ENCODE data around the gene MGAT5.

The MGAT5 gene

DNA sequence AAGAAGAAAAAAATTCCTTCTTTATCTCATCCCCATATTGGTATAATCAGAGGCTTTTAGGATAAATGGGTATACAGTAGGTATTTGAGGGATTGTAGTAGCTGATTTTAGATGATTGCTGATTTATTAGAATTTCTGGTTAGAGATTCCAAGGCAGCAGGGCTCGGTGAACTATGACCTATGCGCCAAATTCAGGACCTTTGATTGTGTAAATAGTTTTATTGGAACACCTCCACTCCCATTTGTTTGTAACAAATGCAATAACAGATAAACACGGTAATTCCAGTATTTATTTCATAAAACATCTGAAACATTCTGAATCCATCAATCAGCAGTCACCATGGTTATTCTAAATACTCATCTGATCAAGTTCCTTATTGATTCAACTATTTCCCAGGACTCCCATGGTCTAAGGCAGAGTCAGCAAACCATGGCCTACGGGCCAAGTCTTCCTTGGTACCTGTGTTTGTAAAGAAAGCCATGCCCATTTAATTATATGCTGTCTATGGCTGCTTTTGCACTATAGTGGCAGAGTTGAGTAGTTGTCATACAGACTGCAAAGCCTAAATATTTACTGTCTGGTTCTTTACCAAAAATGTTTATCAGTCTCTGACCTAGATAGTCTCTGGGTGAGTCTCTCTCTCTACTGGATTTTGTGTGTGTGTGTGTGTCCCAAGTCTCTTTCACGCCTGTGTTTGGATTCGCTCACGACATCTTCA lies 4.3 kb downstream of the MGAT5 start:
- H3K27me3 ChIP-seq (ENCODE audit: control insufficient read depth, insufficient read depth, low read length): no peaks in the 10 kb centered on the region
- H3K4me1 ChIP-seq (ENCODE audit: control insufficient read depth, insufficient read depth, low read length): peaks cover 29% of the 10 kb centered on the region
- no peak overlapping the region for H3K4me2 ChIP-seq (ENCODE audit: low read length)
- H3K9me3 ChIP-seq (replicated peaks; ENCODE audit: low read length): no peaks in the 10 kb centered on the region
- no peak overlapping the region for H3K9ac ChIP-seq (ENCODE audit: low read depth, low read length)
- H3K4me3 ChIP-seq (ENCODE audit: low read length): no peak overlapping the region
- peaks cover 3% of the 10 kb centered on the region for H3K36me3 ChIP-seq (ENCODE audit: insufficient read depth, low read length)

- Histone ChIP-seq H3K4me3 (ENCODE audit: low read length) (no peak overlapping the region), H3K36me3 (ENCODE audit: insufficient read depth, low read length) (peaks cover 3% of the 10 kb centered on the region), H3K27me3 (ENCODE audit: control insufficient read depth, insufficient read depth, low read length) (no peaks in the 10 kb centered on the region), H3K9ac (ENCODE audit: low read depth, low read length) (no peak overlapping the region), H3K4me2 (ENCODE audit: low read length) (no peak overlapping the region), H3K9me3 (replicated peaks; ENCODE audit: low read length) (no peaks in the 10 kb centered on the region), H3K4me1 (ENCODE audit: control insufficient read depth, insufficient read depth, low read length) (peaks cover 29% of the 10 kb centered on the region)
Observed at GRCh38 chr2:134258684-134259388, 5.0 kb downstream of the MGAT5 start.

DNA sequence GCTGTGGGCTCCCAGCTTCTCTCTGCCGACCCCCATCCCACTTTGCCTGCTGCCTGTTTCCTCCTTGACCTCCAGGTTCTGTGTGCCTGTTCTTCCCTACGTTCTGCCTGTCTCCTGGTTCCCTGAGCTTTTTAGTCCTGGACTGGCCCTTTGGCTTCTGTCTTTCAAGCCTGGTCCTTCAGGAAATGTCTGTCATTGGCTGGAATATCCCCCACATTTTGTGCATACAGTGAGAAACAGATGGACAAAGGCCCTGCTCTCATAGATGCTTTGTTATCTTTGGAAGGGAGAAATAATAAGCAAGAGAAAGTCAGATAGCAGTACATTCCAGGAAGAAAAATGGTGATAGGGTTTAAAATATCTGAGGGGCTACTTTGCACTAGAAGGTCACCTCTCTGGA lies 5.7 kb downstream of the MGAT5 start:
- H3K4me1 ChIP-seq (ENCODE audit: control insufficient read depth, insufficient read depth, low read length): peaks cover 29% of the 10 kb centered on the region
- H3K4me3 ChIP-seq (ENCODE audit: low read length): no peak overlapping the region
- H3K36me3 ChIP-seq (ENCODE audit: insufficient read depth, low read length): peaks cover 2% of the 10 kb centered on the region
- H3K9ac ChIP-seq (ENCODE audit: low read depth, low read length): no peak overlapping the region
- no peaks in the 10 kb centered on the region for H3K9me3 ChIP-seq (replicated peaks; ENCODE audit: low read length)
- H3K4me2 ChIP-seq (ENCODE audit: low read length): no peak overlapping the region
- no peaks in the 10 kb centered on the region for H3K27me3 ChIP-seq (ENCODE audit: control insufficient read depth, insufficient read depth, low read length)

DNA sequence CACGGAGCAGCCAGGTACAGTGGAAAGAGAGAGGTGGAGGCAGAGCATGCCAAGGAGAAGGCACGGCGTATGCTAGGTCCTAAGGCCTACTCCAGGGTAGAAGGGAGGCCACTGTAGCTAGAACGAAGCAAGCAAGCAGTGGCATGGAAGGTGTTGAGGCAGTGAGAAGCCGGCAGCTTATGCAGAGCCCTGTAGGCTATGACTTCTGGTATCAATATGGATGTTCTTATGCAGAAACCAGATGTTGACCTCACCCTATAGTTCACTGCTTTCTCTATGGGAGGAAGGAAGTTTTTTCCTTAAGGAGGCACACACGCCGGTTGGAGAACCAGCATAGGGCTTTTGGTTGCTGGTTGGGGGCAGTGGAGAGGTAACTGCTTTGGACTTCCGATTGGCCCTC lies 6.1 kb downstream of the MGAT5 start:
- H3K9ac ChIP-seq (ENCODE audit: low read depth, low read length): peak overlapping the region; percentile 34
- H3K4me1 ChIP-seq (ENCODE audit: control insufficient read depth, insufficient read depth, low read length): peaks cover 29% of the 10 kb centered on the region
- H3K36me3 ChIP-seq (ENCODE audit: insufficient read depth, low read length): no peaks in the 10 kb centered on the region
- no peaks in the 10 kb centered on the region for H3K27me3 ChIP-seq (ENCODE audit: control insufficient read depth, insufficient read depth, low read length)
- peak overlapping the region; percentile 1 for H3K4me2 ChIP-seq (ENCODE audit: low read length)
- H3K9me3 ChIP-seq (replicated peaks; ENCODE audit: low read length): no peaks in the 10 kb centered on the region
- no peak overlapping the region for H3K4me3 ChIP-seq (ENCODE audit: low read length)

- no peaks in the 10 kb centered on the region for H3K36me3 ChIP-seq (ENCODE audit: insufficient read depth, low read length)
- peak overlapping the region; percentile 34 for H3K9ac ChIP-seq (ENCODE audit: low read depth, low read length)
- peaks cover 29% of the 10 kb centered on the region for H3K4me1 ChIP-seq (ENCODE audit: control insufficient read depth, insufficient read depth, low read length)
- no peak overlapping the region for H3K4me3 ChIP-seq (ENCODE audit: low read length)
- no peaks in the 10 kb centered on the region for H3K27me3 ChIP-seq (ENCODE audit: control insufficient read depth, insufficient read depth, low read length)
- H3K4me2 ChIP-seq (ENCODE audit: low read length): peak overlapping the region; percentile 1
- no peaks in the 10 kb centered on the region for H3K9me3 ChIP-seq (replicated peaks; ENCODE audit: low read length)
Observed at GRCh38 chr2:134260713-134261112, 6.8 kb downstream of the MGAT5 start.

DNA sequence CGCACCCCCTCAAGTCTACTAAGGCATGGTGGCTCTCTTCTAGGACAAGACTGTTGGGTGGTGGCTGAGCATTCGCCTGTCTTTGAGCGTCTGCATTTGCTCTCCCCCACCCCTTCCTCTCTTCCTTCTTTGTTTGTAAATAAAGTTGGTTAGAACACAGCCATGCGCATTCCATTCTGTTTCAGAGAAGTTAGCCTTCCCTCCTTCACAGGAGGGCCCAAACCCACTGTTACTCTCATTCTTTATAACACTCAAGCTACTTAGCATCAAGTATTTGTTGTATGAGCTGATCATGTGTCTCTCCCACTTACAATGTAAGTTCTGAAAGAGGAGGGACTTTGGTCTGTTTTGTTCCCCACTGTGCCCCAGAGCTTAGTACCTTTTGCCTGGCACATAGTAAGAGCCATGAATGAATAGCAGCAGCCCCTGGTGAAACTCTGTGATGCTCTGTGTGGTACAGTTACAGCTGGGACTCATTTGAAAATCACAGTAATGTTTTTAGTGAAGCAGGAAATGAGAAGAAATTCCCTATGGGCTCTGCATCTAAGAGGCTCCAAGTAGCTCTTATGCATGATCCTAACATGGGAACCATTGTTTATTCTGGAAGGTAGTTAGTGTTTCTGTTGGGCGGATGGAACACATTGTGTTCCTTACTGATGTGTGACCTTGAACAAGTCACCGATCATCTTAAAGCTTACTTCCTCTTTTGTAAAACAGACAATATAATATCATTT lies 7.7 kb downstream of the MGAT5 start:
- Histone ChIP-seq H3K4me3 (ENCODE audit: low read length) (no peak overlapping the region), H3K36me3 (ENCODE audit: insufficient read depth, low read length) (no peaks in the 10 kb centered on the region), H3K4me1 (ENCODE audit: control insufficient read depth, insufficient read depth, low read length) (peaks cover 29% of the 10 kb centered on the region), H3K9me3 (replicated peaks; ENCODE audit: low read length) (no peaks in the 10 kb centered on the region), H3K4me2 (ENCODE audit: low read length) (peak overlapping the region; percentile 3), H3K9ac (ENCODE audit: low read depth, low read length) (no peak overlapping the region), H3K27me3 (ENCODE audit: control insufficient read depth, insufficient read depth, low read length) (no peaks in the 10 kb centered on the region)

DNA sequence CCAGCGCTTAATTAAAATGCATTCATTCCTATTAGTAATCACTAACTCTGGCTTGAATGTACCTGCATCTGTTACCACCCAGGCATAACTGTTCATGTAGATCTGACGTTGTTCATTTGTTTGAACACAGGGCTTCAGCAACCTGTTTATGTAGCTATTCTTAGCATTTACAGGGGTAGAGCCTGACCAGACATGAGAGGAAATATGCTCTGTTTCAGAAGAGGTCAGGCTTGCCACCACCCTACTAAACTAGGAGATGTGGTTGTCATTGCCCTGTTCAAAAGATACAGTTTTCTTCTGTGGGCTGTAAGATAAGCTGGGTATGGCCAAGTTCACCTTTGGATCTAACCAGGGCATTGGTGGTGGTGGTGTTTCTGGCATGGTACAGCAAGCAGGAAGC lies 8.8 kb downstream of the MGAT5 start:
- Histone ChIP-seq H3K4me2 (ENCODE audit: low read length) (no peak overlapping the region), H3K4me3 (ENCODE audit: low read length) (no peak overlapping the region), H3K4me1 (ENCODE audit: control insufficient read depth, insufficient read depth, low read length) (peaks cover 29% of the 10 kb centered on the region), H3K9me3 (replicated peaks; ENCODE audit: low read length) (no peaks in the 10 kb centered on the region), H3K9ac (ENCODE audit: low read depth, low read length) (no peak overlapping the region), H3K36me3 (ENCODE audit: insufficient read depth, low read length) (no peaks in the 10 kb centered on the region), H3K27me3 (ENCODE audit: control insufficient read depth, insufficient read depth, low read length) (no peaks in the 10 kb centered on the region)

- H3K4me1 ChIP-seq (ENCODE audit: control insufficient read depth, insufficient read depth, low read length): no peaks in the 10 kb centered on the region
Observed at GRCh38 chr2:134268265-134268664, 14.4 kb downstream of the MGAT5 start.

GRCh38 chr2:134269230-134269629 lies 15.4 kb downstream of the MGAT5 start:
- H3K9ac ChIP-seq (ENCODE audit: low read depth, low read length): no peak overlapping the region
- no peaks in the 10 kb centered on the region for H3K9me3 ChIP-seq (replicated peaks; ENCODE audit: low read length)
- H3K27me3 ChIP-seq (ENCODE audit: control insufficient read depth, insufficient read depth, low read length): no peaks in the 10 kb centered on the region
- no peaks in the 10 kb centered on the region for H3K4me1 ChIP-seq (ENCODE audit: control insufficient read depth, insufficient read depth, low read length)
- no peak overlapping the region for H3K4me2 ChIP-seq (ENCODE audit: low read length)
- H3K4me3 ChIP-seq (ENCODE audit: low read length): no peak overlapping the region
- H3K36me3 ChIP-seq (ENCODE audit: insufficient read depth, low read length): no peaks in the 10 kb centered on the region

More at GRCh38 chr2:134268265-134268664, 14.4 kb downstream of the MGAT5 start:
- H3K9ac ChIP-seq (ENCODE audit: low read depth, low read length): no peak overlapping the region
- H3K36me3 ChIP-seq (ENCODE audit: insufficient read depth, low read length): no peaks in the 10 kb centered on the region
- no peaks in the 10 kb centered on the region for H3K27me3 ChIP-seq (ENCODE audit: control insufficient read depth, insufficient read depth, low read length)
- no peak overlapping the region for H3K4me3 ChIP-seq (ENCODE audit: low read length)
- no peaks in the 10 kb centered on the region for H3K9me3 ChIP-seq (replicated peaks; ENCODE audit: low read length)
- no peak overlapping the region for H3K4me2 ChIP-seq (ENCODE audit: low read length)

GRCh38 chr2:134269972-134270735 lies 16.3 kb downstream of the MGAT5 start:
- Histone ChIP-seq H3K4me2 (ENCODE audit: low read length) (no peak overlapping the region), H3K27me3 (ENCODE audit: control insufficient read depth, insufficient read depth, low read length) (no peaks in the 10 kb centered on the region), H3K9me3 (replicated peaks; ENCODE audit: low read length) (no peaks in the 10 kb centered on the region), H3K4me1 (ENCODE audit: control insufficient read depth, insufficient read depth, low read length) (no peaks in the 10 kb centered on the region), H3K36me3 (ENCODE audit: insufficient read depth, low read length) (no peaks in the 10 kb centered on the region), H3K9ac (ENCODE audit: low read depth, low read length) (no peak overlapping the region), H3K4me3 (ENCODE audit: low read length) (no peak overlapping the region)

DNA sequence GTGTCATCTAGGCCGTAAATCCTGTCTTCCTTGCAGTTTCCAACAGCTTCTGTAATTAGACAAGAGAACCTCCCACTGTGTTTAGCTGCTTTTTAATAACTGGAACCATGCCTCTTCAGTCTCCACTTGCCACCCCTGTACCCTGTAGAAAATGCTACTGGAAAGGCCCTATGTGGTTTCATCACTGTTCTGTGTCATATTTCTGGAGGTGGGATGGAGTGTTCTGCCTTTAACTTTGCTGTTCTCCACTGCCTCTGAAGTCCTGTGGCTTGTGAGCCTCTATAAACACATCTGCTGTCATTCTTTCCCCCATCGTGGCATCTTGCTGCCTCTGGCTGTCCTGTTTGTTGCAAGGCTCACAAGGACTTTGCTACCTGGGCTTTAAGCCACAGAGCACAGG lies 17.9 kb downstream of the MGAT5 start:
- H3K9me3 ChIP-seq (replicated peaks; ENCODE audit: low read length): no peaks in the 10 kb centered on the region
- H3K27me3 ChIP-seq (ENCODE audit: control insufficient read depth, insufficient read depth, low read length): no peaks in the 10 kb centered on the region
- no peaks in the 10 kb centered on the region for H3K36me3 ChIP-seq (ENCODE audit: insufficient read depth, low read length)
- H3K4me2 ChIP-seq (ENCODE audit: low read length): no peak overlapping the region
- no peak overlapping the region for H3K4me3 ChIP-seq (ENCODE audit: low read length)
- peaks cover 3% of the 10 kb centered on the region for H3K4me1 ChIP-seq (ENCODE audit: control insufficient read depth, insufficient read depth, low read length)
- H3K9ac ChIP-seq (ENCODE audit: low read depth, low read length): no peak overlapping the region
